ENCODE results near the gene G6PC3. TPM values are rescaled to one million over a fixed set of nuclear protein-coding genes. Genes with fewer than 3 reads are reported as not detected.

The G6PC3 gene
- total and polyA plus RNA-seq, 10 of the 15 experiments (the other 5 are each of a cell fraction or from before 2014, with no cell fraction given), result 13.0 to 93.7 (median 43.0) TPM

GRCh38 chr17:44105941-44106340 lies 35.4 kb downstream of the G6PC3 start:
- H2AFZ ChIP-seq (ENCODE audit: control insufficient read depth, low read depth, low read length), result no peak overlapping the region
- no peak for ATAC-seq
- intact Hi-C loops (cut with micrococcal nuclease; ENCODE audit: unreplicated experiment), result no loop called here
- H4K20me1 ChIP-seq (ENCODE audit: control insufficient read depth, insufficient read depth), result no peaks in the 10 kb centered on the region
- H3K9ac ChIP-seq (ENCODE audit: control insufficient read depth, insufficient read depth, low read length), result no peak overlapping the region
- peaks cover 6% of the 10 kb centered on the region for H3K4me1 ChIP-seq (ENCODE audit: control insufficient read depth, insufficient read depth, low read length)
- ChIA-PET POLR2A (interaction anchor here (0.6 kb wide), 1 partner anchor 17 kb away, joined by 4 read pairs; no protein-coding TSS in a partner anchor), RAD21 (ENCODE audit: unreplicated experiment) (no interaction called here), SMC1A (ENCODE audit: uncharacterized antibody, unreplicated experiment) (interaction anchor here (1.2 kb wide), 1 partner anchor 14 kb away, joined by 3 read pairs; no protein-coding TSS in a partner anchor), CTCF (interaction anchor here (1.1 to 1.6 kb wide), 5 partner anchors 10 to 225 kb away, joined by 3 to 11 read pairs (median 5); no protein-coding TSS in a partner anchor)
- in situ Hi-C loops (cut with MboI), result loop anchor here (25.0 kb wide), 1 partner anchor 894 kb away; the partner anchor contains the start of gene TMEM106A
- H3K27ac ChIP-seq (ENCODE audit: control insufficient read depth, insufficient read depth), result no peak overlapping the region
- TF ChIP-seq KAT2A (conservative IDR thresholded peaks at IDR 0.05; ENCODE audit: control insufficient read depth, low read depth, low read length) (no peak), STAT1 (conservative IDR thresholded peaks at IDR 0.05) (no peak), E4F1 (IDR thresholded peaks at IDR 0.05; ENCODE audit: borderline replicate concordance, partially characterized antibody) (no peak), FOXM1 (IDR thresholded peaks at IDR 0.05; ENCODE audit: low read depth, low read length) (no peak), SREBF2 (IDR thresholded peaks at IDR 0.05; ENCODE audit: low read length) (no peak), USF1 (IDR thresholded peaks at IDR 0.05; ENCODE audit: borderline replicate concordance, extremely low read length, insufficient read depth, low read depth, low read length) (no peak), ASH2L (IDR thresholded peaks at IDR 0.05; ENCODE audit: borderline replicate concordance, low read depth) (no peak), MEF2B (IDR thresholded peaks at IDR 0.05; ENCODE audit: partially characterized antibody, poor library complexity, severe bottlenecking) (no peak), JUNB (IDR thresholded peaks at IDR 0.05) (no peak)
- TF ChIP-seq, protein P1, sequence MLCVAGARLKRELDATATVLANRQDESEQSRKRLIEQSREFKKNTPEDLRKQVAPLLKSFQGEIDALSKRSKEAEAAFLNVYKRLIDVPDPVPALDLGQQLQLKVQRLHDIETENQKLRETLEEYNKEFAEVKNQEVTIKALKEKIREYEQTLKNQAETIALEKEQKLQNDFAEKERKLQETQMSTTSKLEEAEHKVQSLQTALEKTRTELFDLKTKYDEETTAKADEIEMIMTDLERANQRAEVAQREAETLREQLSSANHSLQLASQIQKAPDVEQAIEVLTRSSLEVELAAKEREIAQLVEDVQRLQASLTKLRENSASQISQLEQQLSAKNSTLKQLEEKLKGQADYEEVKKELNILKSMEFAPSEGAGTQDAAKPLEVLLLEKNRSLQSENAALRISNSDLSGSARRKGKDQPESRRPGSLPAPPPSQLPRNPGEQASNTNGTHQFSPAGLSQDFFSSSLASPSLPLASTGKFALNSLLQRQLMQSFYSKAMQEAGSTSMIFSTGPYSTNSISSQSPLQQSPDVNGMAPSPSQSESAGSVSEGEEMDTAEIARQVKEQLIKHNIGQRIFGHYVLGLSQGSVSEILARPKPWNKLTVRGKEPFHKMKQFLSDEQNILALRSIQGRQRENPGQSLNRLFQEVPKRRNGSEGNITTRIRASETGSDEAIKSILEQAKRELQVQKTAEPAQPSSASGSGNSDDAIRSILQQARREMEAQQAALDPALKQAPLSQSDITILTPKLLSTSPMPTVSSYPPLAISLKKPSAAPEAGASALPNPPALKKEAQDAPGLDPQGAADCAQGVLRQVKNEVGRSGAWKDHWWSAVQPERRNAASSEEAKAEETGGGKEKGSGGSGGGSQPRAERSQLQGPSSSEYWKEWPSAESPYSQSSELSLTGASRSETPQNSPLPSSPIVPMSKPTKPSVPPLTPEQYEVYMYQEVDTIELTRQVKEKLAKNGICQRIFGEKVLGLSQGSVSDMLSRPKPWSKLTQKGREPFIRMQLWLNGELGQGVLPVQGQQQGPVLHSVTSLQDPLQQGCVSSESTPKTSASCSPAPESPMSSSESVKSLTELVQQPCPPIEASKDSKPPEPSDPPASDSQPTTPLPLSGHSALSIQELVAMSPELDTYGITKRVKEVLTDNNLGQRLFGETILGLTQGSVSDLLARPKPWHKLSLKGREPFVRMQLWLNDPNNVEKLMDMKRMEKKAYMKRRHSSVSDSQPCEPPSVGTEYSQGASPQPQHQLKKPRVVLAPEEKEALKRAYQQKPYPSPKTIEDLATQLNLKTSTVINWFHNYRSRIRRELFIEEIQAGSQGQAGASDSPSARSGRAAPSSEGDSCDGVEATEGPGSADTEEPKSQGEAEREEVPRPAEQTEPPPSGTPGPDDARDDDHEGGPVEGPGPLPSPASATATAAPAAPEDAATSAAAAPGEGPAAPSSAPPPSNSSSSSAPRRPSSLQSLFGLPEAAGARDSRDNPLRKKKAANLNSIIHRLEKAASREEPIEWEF (IDR thresholded peaks at IDR 0.05; ENCODE audit: insufficient replicate concordance, low read depth, low read length), result no peak
- no peak overlapping the region for H3K4me3 ChIP-seq
- peaks cover 37% of the 10 kb centered on the region for H3K79me2 ChIP-seq (ENCODE audit: control insufficient read depth, insufficient read depth, low read length)
- no peaks in the 10 kb centered on the region for H3K9me3 ChIP-seq (replicated peaks; ENCODE audit: control insufficient read depth, insufficient read depth, low read length)
- no peaks in the 10 kb centered on the region; a peak in 2 of 4 replicates for H3K36me3 ChIP-seq (ENCODE audit: control insufficient read depth in 2 of 2, insufficient read depth in 2 of 2, low read length in 1 of 2)
- 50% methylated on average over 3 of the region's 3 CpGs for WGBS (ENCODE audit: insufficient coverage, insufficient replicate concordance, low lambda C conversion rate, missing lambda C conversion rate)
- no peaks in the 10 kb centered on the region for H3K27me3 ChIP-seq (replicated peaks in 1 of 2; ENCODE audit: control insufficient read depth in 2 of 2, insufficient read depth in 2 of 2, low read length in 1 of 2)
- no TSS peak for BruUV-seq (replicated peaks)
- FAIRE-seq, result no peak
- no peak for DNase-seq (ENCODE audit: low read depth, low spot score)
- H3K4me2 ChIP-seq (ENCODE audit: control insufficient read depth, insufficient read depth), result no peak overlapping the region
